Stimulated activated CD8-positive, alpha-beta memory T cell treated with anti-CD3 and anti-CD28 coated beads, Interleukin-7, amount 100 ng/mL, for 1 hour (primary cell): ENCODE results near the gene CELA3B.
"Not testable (repeated sequence)": the region's sequence is repeated elsewhere in the genome, so short reads cannot be mapped to it uniquely, and the experiment has no call there.

Experiments used
- DNase-seq, 2 donors: peaks; one replicate each; pipeline ENCODE4 v3.0.0-alpha.2; 2020; ENCODE audit warnings: low read depth in 2 of 2

Gene CELA3B

GRCh38 chr1:21944733-21945073 is 32.1 kb upstream of the CELA3B start:
- no peak for DNase-seq

DNA sequence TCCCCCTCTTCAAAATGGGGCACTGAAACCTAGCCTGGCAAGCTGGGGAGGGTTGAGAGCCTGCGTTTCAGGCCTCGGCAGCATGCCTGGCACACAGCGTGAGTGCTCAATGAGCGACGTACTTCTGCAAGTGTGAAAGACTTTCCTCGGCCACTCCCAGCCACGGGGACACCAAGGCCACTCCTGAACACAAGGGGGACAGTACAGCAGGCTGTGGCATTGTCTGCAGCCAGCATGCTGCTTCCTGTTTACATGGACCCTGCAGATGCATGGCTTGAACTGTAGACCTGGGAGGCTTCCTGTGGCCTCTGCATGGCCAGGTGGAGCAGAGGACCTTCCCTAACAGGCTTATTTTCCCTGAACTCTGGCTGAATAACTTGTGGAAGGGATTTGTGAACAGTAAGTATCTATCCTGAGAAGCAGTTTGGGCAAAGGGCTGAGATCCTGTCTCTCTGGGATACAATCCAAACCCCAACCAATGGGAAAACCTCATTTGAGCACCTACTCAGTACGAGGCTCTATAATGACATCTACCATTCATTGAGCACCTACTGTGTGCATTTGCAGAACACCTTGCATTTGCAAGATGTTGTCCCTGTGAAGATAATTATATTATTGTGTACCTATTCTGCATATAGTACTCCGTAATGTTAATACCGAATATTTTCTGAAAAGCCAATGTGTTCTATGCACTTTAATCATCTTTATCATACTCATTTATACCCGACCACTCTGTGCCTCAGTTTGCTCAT is 29.8 kb upstream of the CELA3B start:
- no peak for DNase-seq

- DNase-seq: no peak
Measured at GRCh38 chr1:21950734-21951133, 26.1 kb upstream of the CELA3B start.

- no peak for DNase-seq
Measured at GRCh38 chr1:21951226-21951870, 25.5 kb upstream of the CELA3B start.

DNA sequence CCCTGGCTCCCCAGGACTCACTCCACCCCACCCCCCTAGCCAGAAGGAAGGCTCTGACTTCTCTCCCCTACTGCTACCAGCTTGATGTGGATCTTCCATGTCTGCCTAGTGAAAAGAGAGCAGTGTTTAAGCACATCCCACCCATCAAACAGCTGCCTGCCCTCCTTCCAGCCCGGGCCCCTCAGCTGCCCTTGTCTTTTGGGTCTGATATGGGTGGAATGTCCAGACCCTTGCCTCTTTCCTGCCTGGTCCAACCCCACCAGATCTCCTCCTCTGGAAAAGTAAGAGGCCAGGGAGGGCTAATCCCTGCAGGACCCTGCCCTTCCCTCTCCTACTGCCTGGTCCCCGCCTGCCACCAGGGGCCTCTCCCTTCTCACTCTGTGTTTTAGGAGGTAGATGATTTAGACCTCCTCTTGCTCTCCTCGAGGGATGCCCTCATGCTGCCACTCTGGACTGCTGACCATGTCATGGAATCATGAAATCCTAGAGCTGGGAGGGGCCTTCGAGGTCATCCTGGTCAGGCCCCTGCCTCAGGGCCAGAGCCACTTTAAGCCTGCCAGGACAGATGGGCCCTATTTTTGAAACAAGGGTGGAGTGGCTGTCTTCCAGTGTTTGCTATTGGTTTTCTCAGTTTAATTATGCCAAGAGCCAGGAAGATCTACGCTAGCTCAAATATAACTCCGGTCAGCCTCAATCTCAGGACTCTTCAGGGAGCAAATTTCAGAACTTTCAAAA is 23.9 kb upstream of the CELA3B start:
- no peak for DNase-seq

DNA sequence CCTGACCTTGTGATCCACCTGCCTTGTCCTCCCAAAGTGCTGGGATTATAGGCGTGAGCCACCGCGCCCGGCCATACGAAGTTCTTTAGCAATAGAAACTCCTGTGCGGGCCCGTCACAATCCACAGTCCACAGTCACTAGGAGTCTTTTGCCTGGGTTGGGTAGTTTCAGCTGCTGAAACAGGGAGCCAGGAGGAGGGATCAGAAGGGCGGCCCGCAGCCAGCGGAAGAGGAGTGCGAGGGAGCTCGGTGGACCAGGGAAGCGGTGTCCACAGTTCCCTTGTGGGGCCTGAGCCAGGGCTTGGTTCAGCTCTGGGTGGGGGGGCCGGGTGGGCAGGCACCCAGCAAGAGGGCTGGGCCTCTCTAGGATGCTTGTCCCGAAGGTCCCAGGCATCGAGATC is 21.8 kb upstream of the CELA3B start:
- no peak for DNase-seq

GRCh38 chr1:21955501-21956281 is 21.1 kb upstream of the CELA3B start:
- DNase-seq: no peak

DNA sequence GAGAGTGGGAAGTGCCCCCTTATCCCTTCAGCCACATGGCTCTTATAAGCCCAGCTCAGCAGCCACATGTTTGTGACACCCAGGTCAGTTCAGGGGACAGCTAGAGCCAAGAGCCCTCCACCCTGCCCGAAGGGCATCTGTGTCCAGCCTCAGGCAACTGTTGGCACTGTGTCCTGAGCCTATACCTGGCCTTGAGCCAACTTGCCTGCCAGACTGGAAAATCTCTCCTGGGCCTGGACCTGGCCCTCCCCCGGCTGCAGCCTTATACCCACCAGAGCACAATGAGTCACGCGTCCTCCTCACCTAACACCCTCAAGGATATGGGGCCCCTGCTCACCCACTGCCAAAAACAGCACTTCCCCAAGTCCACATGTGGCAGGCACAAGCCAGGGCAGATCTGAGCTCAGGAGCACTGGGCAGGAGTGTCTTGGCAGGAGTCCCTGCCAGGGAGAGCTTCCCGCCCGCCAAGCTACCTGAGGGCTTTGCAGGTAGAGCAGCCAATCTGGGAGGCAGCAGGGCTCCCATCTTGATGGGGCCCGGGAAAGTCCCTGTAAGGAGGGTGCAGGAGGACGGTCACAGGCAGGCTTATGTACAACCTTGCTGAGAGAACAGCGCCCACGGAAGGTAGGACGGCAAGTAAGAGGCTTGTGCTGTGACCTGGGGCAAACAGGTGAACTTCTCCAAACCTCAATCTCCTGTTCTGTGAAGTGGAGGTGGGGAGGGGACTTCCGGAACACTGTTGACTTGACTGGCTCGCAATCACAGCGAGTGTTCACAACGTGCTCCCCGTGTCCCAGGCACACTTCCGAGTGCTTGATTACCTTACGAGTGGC is 19.9 kb upstream of the CELA3B start:
- peak in 1 of 2 donors; percentile 5 for DNase-seq

DNA sequence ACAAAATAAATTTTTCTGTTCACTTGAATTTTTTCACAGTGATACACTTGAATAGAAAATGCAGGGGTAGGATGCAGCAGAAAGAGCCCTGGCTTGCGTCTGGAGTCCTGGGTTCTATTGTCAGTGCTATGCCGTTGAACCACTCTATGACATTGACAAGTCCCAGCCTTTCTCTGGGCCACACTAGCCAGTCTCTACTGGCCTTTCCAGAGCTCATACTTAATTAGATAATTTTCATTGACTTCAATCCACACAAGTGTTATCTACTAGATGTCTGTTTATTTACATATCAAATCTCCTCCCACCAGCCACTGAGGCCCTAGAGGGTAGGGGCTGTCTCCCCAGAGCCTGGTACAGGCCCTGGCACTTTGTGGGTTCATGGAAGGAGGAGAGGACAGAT is 15.5 kb upstream of the CELA3B start:
- DNase-seq: no peak

DNA sequence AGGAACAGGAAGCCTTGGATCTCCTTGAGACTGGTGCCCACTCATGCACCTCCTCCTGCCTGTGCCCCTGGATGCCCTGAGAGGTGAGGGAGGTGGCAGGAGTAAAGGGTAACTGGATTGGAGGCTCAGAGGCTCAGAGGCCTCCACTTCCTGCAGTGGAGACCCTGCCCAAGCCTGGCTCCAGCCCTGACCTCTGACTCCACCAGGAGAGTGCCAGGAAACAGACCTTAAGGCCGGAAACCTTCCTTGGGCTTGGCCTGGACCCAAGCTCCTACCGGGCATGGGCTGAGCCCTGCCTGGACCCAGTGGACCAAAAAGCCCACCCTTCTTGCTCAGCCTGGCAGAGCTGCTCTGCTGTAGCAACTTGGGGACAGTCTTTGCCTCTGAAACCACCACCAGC is 15.0 kb upstream of the CELA3B start:
- no peak for DNase-seq

DNA sequence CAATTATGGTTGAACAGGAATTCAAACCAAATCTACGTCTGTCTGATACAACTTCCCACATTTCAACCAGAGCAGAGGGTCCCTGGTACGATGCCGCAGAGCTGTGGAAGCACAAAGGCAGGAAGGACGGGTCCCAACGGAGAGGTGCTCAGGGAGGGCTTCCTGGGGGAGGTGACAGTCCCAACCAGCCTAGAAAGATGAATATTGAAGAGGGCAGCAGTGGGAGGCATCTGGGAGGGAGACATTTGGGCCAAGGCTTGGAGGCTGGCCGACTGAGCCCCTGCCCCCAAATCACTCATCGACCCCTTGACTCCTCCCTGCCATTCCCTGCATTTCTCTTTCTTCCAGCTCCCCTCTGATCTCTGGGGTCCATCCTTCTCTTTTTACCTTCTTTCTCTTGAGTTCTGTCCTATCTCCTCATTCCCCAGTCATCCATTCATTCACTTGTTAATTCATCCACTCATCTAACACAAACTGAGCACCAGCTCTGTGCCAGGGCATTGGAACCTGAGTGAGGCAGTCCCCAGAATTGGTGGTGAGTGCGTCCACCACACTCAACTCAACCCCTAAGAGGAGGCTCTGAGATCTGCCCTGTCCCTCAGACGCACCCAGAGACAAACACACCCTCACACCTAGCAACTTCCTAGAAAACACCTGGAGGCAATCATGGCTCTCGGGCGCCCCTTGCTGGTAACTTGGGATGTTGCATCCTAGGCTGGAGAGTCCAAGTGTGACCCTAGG is 13.2 kb upstream of the CELA3B start:
- peak; percentile 58 to 72 for DNase-seq

GRCh38 chr1:21966247-21967000 is 10.4 kb upstream of the CELA3B start:
- DNase-seq: no peak

GRCh38 chr1:21967216-21967615 is 9.6 kb upstream of the CELA3B start:
- DNase-seq: not testable (repeated sequence)

- DNase-seq: not testable (repeated sequence)
Measured at GRCh38 chr1:21969066-21969465, 7.8 kb upstream of the CELA3B start.

DNA sequence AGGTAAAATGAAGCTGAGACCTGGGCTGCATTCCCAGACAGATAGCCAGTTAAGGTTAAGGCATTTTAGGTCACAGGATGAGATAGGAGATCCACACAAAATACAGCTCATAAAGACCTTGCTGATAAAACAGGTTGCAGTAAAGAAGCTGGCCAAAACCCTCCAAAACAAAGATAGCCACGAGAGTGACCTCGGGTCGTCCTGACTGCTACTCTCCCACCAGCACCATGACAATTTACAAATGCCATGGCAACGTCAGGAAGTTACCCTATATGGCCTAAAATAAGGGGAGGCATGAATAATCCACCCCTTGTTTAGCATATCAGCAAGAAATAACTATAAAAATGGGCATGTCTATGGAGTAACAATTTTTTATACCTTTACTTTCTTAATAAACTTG is 6.3 kb upstream of the CELA3B start:
- not testable (repeated sequence) for DNase-seq

GRCh38 chr1:21972973-21973441 is 3.8 kb upstream of the CELA3B start:
- not testable (repeated sequence) for DNase-seq

DNA sequence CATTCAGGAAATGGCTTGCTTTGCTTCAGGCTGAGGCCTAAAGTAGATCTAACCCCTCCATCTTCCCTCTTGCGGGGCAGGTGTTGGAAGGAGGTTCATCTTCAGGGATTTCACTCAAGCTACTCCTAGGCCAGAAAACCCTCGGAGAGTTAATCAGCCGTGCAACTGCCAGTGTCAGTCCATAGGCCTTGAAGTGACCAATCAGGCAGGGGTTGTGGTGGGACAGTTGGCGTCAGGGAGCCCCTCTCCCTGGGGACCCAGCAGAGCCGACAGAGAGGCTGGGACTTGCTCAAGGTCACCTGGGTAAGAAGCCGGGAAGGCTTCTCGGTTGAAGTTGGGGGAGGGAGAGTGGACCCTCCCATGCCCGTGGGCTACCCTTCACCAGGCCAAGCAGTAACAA is 2.9 kb upstream of the CELA3B start:
- not testable (repeated sequence) for DNase-seq

DNA sequence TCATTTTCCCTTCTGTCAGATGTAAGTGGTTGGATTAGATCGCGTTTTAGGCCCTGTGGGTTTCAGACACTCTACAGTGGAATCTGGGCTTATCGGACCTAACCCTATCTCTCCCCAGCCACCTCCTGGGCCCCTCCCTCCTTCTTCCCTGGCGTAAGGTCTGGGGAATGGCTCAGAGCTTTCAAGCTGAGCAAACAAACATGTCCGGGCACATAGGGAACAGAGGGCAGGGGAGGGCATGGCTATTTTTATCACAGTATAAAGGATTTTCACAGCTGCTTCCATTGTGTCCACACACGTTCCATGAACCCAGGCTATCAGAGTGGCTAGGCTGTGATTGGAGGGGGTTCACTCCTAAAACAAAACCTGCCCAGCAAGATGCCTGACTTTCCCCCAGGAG is 2.1 kb upstream of the CELA3B start:
- DNase-seq: not testable (repeated sequence)

DNA sequence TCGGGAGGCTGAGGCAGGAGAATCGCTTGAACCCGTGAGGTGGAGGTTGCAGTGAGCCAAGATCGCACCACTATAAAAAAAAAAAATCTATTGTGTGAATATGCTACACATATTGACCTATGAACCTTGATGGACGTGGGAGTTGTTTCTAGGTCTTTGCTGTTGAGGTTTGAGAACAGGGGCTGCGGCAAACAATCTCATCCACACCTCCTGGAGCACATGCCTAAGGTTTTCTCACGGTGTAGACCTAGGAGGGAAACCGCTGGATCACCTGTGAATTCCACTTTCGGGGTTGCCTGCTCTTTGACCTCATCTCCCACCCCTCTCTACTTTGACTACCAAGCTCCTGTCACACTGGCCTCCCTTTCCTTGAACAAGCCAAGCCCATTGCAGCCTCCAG is 1.5 kb upstream of the CELA3B start:
- DNase-seq: not testable (repeated sequence)

GRCh38 chr1:21978209-21978608 is 1.4 kb downstream of the CELA3B start:
- not testable (repeated sequence) for DNase-seq
